ENCODE measurements around the gene CKLF.
"Not testable (repeated sequence)": the region's sequence is repeated elsewhere in the genome, so short reads cannot be mapped to it uniquely, and the experiment has no call there.

Gene CKLF

DNA sequence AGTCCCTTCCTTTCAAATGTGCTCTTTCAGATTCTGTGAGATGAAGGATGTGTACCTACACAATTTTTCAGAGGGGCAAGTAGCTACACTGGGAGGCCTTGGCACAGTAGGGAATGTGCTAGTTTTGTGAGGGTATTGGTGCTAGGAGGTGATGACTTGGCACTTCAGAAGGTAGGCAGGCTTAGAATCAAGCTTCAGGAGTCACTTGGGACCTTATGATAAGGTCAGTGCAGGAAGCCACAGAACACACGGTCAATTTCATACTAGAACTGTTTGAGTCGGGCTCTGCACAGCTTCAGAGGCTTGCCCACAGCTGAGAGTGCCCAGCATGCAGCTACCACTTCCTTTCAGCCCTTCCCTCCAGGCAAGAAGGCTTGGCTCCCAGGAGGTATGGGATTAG is 20.0 kb downstream of the CKLF start:
- no peak for DNase-seq

DNA sequence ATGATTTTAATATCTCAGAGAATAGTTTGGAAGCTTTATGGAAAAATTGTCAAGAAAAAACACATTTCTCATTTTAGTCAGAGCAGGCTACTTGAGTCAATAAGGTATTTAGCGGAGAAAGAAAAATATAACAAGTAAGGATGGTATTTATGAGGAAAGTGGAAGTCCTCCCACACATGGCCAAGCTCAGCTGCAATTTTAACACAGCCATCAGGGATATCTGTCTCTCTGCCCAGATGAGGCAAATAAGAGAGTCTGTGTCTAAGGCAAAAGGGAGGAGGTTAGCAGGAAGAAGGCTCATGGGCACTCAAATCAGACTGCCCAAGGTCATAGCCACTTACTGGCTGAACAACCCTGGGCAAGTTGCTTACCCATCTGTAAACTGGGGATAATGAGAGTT is 21.7 kb downstream of the CKLF start:
- DNase-seq: no peak

- DNase-seq: no peak
Observed at GRCh38 chr16:66574531-66574930, 22.2 kb downstream of the CKLF start.

- DNase-seq: no peak
Observed at GRCh38 chr16:66575060-66575459, 22.7 kb downstream of the CKLF start.

- no peak for DNase-seq
Observed at GRCh38 chr16:66576296-66576695, 23.9 kb downstream of the CKLF start.

- no peak for DNase-seq
Observed at GRCh38 chr16:66578651-66579531, 26.5 kb downstream of the CKLF start, which contains the start of gene CMTM2. Gene CMTM2, plus strand, starts transcription at chr16:66579463. Its CDS starts 145 bp downstream, at chr16:66579608.

DNA sequence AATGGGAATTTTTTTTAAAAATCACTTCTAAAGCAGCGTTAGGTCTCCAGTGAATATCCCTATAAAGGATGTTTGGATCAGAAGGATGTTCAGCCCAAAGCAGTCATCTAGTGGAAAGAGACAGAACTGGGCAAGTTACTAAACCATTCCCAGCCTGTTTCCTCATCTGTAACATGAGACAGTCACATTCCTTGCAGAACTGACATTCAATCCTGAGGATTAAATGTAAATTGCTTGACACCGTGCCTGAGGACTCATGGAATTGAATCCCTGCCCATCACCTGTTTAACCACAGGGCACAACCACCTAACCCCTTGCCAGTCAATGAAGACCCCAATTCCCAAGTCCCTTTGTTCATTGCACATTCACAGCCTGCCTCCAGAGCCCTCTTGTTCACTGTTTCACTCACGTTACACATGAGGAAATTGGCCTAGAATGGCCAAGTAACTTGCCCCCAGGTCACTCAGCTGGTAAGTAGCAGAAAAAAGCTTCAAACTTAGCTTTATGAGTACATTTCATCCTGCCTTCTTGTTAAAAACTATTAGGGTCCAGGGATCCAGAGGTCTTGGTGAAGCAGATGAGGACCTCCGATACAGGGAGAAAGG is 28.3 kb downstream of the CKLF start:
- DNase-seq: no peak

DNA sequence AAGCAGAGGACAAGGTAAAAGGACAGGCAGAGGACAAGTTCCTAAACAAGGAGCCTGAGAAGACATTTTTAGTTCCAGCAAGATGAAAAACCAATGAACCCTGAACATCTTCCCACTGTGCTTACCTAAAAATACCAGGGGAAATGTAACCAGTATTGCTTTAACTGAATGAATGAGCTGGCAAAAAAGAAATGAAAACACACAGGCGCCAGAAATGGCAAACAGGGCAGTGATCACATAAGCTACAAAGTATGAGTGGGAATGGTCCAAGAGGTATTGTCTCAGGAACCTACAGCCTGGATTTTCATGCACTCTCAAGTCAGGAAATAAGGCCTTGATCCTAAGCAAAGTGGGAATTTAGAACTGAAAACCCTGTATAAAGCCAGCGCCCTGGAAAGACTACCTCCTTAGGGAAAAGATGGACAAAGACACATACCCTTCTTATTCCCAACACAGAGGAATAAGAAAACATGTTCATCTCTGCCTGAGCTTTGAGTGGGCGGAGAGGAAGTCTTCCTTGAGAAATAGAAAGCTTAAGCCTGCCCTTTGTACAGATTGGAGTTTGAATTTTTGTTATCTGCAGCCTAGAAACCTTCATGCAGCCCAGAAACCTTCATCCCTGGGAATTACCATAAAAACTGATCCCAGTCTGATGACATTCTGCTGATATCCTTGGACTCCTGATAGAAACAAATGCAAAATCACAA is 29.0 kb downstream of the CKLF start:
- DNase-seq: no peak

DNA sequence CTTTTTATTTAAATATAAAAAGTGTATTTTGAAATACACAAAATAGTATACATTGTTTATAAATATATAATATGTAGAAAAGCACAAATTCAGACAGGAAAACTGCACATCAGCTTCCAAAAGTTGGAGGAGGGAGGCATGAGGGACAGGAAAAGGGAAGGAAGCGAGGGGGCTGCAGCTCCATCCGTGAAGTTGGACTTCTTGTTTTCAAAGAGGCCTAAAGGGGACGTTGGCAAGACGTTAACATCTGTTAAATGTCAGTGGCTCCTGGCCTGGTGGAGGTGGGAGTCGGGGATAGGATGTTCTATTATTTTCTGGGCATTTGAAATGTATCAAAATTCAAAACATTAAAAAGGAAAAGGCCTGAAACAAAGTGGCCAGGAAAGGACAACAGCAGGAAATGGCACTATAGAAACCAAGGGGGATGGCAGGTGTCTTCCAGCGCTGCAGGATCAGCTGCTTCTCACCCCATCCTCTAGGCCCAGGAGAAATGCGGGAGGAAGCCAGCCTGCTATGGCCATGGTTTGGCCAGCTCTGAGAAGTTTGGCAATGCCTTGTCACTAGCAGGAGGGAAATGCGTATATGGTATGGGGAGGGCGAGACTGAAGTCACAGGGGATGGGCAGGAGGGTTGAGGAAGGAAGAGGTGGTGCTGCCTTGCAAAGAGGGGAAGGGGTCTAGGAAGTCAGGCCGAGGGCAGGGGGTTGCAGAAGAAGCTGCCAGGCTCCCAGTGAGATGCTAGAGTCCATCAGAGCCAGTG is 33.3 kb downstream of the CKLF start:
- no peak for DNase-seq

GRCh38 chr16:66587881-66588600 is 35.7 kb downstream of the CKLF start:
- DNase-seq: peak; percentile 17

DNA sequence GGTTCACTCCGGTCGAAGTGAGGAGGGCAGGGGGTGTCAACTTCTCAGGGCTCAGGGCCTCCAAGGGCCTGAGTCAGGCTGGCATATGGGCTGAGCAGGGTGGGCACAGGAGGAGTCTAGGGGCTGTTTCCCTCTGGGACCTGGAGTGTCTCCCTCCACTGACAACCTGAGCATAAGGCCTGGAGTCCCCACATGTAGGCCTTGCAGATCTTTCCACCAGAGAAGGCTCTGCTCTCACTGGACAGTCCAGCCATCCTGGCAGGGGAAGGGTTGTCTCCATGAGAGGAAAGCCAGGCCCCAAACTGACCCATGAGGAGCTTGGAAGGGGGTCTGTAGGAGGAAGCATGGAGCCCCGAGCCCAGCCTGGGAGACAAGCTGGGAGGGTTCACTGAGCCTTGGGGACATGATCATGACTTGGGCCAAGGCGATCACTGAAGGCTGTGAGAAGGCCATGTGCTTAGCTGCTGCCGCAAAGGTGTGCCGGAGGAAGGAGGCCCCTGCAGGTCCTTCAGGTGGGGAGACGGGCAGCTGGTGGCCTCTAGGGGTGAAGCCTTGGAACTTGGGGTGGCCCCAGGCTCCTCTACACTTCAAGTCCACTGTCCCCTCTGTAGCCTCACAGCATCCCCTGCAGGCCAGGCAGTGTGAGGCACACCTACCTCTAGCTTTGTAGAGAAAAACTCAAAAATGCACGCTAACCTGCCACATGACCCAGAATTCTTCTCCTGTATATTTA is 36.8 kb downstream of the CKLF start:
- no peak for DNase-seq

DNA sequence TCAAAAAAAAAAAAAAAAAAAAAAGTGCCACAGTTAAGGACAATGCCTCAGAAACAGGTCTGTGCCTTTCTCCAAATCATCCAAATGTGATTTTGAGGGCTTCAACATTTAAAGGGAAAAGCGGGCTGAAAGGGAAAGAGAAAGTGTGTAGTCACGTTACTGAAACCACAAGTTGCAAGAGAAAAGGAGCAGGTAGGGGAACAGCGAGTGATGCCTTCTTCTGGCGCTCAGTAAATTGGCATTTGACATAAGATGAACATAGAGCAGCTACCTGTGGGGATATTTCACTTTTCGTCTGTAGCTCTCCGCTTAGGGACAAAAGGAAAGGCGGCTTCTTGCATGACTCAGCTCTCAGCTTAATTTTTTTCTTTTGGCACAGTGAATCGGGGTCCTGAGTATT is 37.9 kb downstream of the CKLF start:
- no peak for DNase-seq

DNA sequence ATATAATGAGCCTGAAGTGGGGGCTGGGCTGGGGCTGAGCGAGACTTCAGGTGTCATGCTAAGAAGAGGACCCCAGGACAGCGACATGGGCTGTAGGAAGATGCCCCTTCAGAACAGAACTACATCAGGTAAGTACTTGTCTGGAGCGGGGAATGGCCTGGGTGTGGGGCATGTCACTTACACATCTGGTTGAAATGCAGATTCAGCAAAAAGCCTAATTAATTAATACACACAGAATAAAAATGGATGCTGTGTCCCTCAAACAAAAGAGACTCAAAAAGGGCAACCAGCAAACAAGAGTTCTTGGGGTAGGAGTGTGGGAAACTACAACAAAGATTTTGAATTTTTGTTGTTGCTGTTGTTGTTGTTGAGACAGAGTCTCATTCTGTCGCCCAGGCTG is 38.6 kb downstream of the CKLF start:
- no peak for DNase-seq

- no peak for DNase-seq
Observed at GRCh38 chr16:66592241-66592640, 39.9 kb downstream of the CKLF start.

- DNase-seq: no peak
Observed at GRCh38 chr16:66592814-66593213, 40.4 kb downstream of the CKLF start.

GRCh38 chr16:66594739-66595138 is 42.4 kb downstream of the CKLF start:
- DNase-seq: no peak

DNA sequence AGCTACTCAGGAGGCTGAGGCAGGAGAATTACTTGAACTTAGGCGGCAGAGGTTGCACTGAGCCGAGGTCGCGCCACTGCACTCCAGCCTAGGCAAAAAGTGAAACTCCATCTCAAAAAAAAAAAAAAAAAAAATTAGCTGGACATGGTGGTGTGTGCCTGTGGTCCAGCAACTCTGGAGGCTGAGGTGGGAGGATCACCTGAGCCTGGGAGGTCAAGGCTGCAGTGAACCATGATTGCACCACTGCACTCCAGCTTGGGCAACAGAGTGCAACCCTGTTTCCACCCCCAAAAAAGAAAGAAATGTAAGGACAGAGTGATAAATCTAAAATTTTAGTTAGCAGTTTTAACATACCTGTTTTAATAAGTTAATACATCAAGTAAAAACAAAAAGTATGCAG is 44.2 kb downstream of the CKLF start:
- DNase-seq: not testable (repeated sequence)

DNA sequence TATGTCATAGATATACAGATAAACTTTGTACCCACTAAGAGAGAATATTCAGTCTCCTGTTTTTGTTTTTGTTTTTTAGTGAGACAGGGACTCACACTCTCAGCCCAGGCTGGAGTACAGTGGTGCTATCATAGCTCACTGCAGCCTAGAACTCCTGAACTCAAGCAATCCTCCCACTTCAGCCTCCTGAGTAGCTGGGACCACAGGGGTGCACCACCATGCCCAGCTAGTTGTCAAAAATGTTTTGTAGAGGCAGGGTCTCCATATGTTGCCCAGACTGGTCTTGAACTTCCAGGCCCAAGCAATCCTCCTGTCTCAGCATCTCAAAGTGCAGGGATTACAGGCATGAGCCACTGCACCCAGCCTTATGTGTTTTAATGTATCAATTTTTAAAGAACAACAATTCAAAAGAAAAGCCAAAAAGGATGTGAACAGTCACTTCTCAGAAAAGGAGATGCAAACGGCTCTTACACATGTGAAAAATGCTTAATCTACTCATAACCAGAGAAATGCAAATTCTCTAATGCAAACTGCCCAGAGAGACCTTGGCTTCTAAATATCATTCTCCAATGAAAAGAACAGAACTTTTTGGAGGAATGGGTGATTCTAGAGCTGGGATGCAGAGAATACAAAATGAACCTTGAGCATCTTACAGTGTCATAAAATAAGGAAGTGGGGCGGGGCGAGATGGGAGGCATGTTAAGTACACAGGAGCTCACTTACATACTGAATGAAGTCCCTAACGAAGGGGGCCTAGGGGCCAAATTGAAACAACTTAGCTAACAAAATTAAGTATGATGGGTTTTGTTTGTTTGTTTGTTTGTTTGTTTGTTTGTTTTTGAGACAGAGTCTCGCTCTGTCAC is 44.8 kb downstream of the CKLF start:
- DNase-seq: no peak

- DNase-seq: no peak
Observed at GRCh38 chr16:66598111-66598510, 45.7 kb downstream of the CKLF start.

GRCh38 chr16:66599726-66600125 is 47.4 kb downstream of the CKLF start:
- DNase-seq: no peak

DNA sequence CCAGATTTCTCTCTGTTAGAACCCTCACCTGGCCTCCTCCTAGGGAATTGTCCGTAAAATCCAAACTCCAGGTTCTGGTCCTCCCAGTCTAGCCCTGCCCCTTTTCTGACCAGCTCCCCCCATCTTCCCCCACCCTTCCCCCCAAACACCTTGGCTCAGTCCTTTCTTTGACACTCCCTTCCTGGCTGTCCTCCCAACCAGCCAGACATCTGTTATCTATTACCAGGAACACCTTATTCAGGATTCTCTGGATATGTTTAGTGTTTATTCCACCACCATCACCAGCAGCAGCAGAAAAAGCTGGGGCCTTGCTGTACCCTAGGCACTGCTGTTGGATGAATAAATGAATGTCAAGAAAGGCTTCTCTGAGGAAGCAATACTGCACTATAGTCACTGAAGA is 48.1 kb downstream of the CKLF start:
- no peak for DNase-seq

Data from islet precursor cell (in vitro differentiated cells).